Measurements from ENCODE around the gene RPL37A.

DNA sequence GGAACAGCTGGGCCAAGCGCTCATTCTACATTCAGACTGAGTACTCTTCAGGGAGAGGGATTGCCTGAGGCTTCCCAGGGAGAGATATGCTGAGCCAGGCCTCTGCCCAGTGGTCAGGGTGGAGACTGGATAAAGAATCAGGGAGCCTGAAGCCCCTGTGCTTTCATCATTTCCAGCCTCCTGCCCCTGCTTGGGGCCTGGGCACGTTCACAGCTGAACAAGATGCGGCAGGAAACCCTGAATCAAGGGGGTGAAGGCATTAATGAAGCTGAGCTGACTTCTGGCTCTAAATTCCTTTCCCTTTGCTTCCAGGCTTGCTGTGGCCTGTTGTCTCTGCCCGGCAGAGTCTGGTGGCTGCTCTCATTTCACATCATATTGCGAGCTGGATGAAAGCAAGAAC, 35.0 kb downstream of the RPL37A start:
- TF ChIP-seq CTCF (IDR thresholded peaks at IDR 0.05; ENCODE audit: insufficient read depth, low read length) = no peak
- no peak for TF ChIP-seq POLR2AphosphoS5 (IDR thresholded peaks at IDR 0.05; ENCODE audit: low read depth)
- TF ChIP-seq SPI1 (IDR thresholded peaks at IDR 0.05; ENCODE audit: borderline replicate concordance, low read depth) = no peak
- TF ChIP-seq, protein P1, sequence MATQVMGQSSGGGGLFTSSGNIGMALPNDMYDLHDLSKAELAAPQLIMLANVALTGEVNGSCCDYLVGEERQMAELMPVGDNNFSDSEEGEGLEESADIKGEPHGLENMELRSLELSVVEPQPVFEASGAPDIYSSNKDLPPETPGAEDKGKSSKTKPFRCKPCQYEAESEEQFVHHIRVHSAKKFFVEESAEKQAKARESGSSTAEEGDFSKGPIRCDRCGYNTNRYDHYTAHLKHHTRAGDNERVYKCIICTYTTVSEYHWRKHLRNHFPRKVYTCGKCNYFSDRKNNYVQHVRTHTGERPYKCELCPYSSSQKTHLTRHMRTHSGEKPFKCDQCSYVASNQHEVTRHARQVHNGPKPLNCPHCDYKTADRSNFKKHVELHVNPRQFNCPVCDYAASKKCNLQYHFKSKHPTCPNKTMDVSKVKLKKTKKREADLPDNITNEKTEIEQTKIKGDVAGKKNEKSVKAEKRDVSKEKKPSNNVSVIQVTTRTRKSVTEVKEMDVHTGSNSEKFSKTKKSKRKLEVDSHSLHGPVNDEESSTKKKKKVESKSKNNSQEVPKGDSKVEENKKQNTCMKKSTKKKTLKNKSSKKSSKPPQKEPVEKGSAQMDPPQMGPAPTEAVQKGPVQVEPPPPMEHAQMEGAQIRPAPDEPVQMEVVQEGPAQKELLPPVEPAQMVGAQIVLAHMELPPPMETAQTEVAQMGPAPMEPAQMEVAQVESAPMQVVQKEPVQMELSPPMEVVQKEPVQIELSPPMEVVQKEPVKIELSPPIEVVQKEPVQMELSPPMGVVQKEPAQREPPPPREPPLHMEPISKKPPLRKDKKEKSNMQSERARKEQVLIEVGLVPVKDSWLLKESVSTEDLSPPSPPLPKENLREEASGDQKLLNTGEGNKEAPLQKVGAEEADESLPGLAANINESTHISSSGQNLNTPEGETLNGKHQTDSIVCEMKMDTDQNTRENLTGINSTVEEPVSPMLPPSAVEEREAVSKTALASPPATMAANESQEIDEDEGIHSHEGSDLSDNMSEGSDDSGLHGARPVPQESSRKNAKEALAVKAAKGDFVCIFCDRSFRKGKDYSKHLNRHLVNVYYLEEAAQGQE (IDR thresholded peaks at IDR 0.05; ENCODE audit: insufficient replicate concordance, low read depth) = no peak
- no peak for TF ChIP-seq GABPA (IDR thresholded peaks at IDR 0.05; ENCODE audit: low read depth)
